Heart left ventricle (tissue), 16 donors: ENCODE measurements around the gene UBE2QL1. TPM values are rescaled to one million over a fixed set of nuclear protein-coding genes. Genes with fewer than 3 reads are reported as not detected.

Source experiments
- ATAC-seq, 4 donors: fragments of 200-7000 bp; cut with Tn5 transposase; one replicate each; pipeline ENCODE4 v1.9.1; 2020 to 2022; ENCODE audit warnings: moderate library complexity in 4 of 4, mild to moderate bottlenecking in 3 of 4, moderate number of reproducible peaks in 1 of 4
- DNase-seq, 5 donors: peaks; one replicate each; pipeline ENCODE4 v3.0.0-alpha.2; 2020
- H3K27ac ChIP-seq, 12 donors: fragments of 200-600 bp; sonication (generic) in 4 of 12; one replicate each; pipeline versions ENCODE4 v1.5.0 to v1.8.0; 2016 to 2022; ENCODE audit warnings: mild to moderate bottlenecking in 2 of 12
- H3K27me3 ChIP-seq, 9 donors: fragments of 200-600 bp; sonication (generic) in 2 of 9; one replicate each; pipeline versions ENCODE4 v1.5.1 to v1.8.0; 2016 to 2022; ENCODE audit warnings: mild to moderate bottlenecking in 3 of 9
- H3K36me3 ChIP-seq, 9 donors: fragments of 200-600 bp; sonication (generic) in 2 of 9; one replicate each; pipeline versions ENCODE4 v1.5.0 to v1.8.0; 2018 to 2022; ENCODE audit warnings: mild to moderate bottlenecking in 2 of 9
- H3K4me1 ChIP-seq, 12 donors: fragments of 200-600 bp; sonication (generic) in 4 of 12; one replicate each; pipeline versions ENCODE4 v1.5.0 to v1.8.0; 2016 to 2022; ENCODE audit warnings: mild to moderate bottlenecking in 3 of 12
- H3K4me3 ChIP-seq, 12 donors: fragments of 200-600 bp; sonication (generic) in 4 of 12; one replicate each; pipeline versions ENCODE4 v1.5.0 to v1.8.0; 2017 to 2022; ENCODE audit warnings: mild to moderate bottlenecking in 9 of 12, moderate library complexity in 4 of 12
- H3K9me3 ChIP-seq, 12 donors: fragments of 200-600 bp; sonication (generic) in 4 of 12; one replicate each; pipeline versions ENCODE4 v1.5.0 to v1.8.0; 2016 to 2022; ENCODE audit warnings: mild to moderate bottlenecking in 1 of 12
- POLR2A ChIP-seq, 2 donors: fragments of 450-650 bp; IDR thresholded peaks; one replicate each; pipeline ENCODE4 v1.6.1; 2017; ENCODE audit warnings: antibody characterized with exemption in 2 of 2, mild to moderate bottlenecking in 2 of 2, moderate library complexity in 2 of 2
- WGBS, 4 donors: extraction: QIAGEN DNeasy Blood & Tissue Kit in 2 of 4; methylation state at CpG; one replicate each; pipeline versions ENCODE4 v1.1.5 to v1.1.7; 2013 to 2018; 5-methylcytosine and 5-hydroxymethylcytosine counted together
- intact Hi-C, 10 donors: fragments of 100-400 bp; cut with DNase I; formaldehyde crosslinking; loops; one replicate each; pipeline versions ENCODE4 v1.11.1 to v1.14.2; 2022
- polyA plus RNA-seq, 2 donors: library from polyadenylated mRNA; stranded (reverse); fragments of 200-250 nt; gene quantifications; one replicate each; pipeline ENCODE4 v1.2.3, GENCODE V29; 2013
- total RNA-seq, 9 donors: library from RNA; depleted of rRNA in 2 of 9; stranded (reverse); fragments of >200 nt in 2 of 9; fragmentation: NEBNext Ultra II Directional in 3 of 9; extraction: Animal tissue kit (Norgen Biotek cat#: 25700) in 3 of 9; gene quantifications; one replicate each; pipeline versions ENCODE4 v1.1.0 to v1.2.4, GENCODE V29; 2016 to 2023
- TF ChIP-seq, protein P1 (sequence below), 12 donors: fragments of 200-600 bp; sonication (generic) in 4 of 12; IDR thresholded peaks; one replicate each; pipeline versions ENCODE4 v1.5.0 to v1.8.0; 2018 to 2022; ENCODE audit warnings: antibody characterized with exemption in 12 of 12, mild to moderate bottlenecking in 5 of 12
- donor health status: ischemic (EF 13 %, LVEDD 7.1; RV severe dilation, severe dysfunction).
- donor health status: healthy with polysubstance abuse.
- donor health status: DM: no; HTN: yes; CAD: no.
- donor health status: DM: no; HTN: no; CAD: no.
- donor health status: ischemic (EF 25% LVEDD 6.9; RV normal size, moderate dysfunction).
- donor health status: ischemic (EF 25% LVEDD 5.7; RV mildly dilated, moderate dysfunction).
- donor health status: healthy.
- donor health status: DM: yes; HTN: yes; CAD: no.
- donor health status: ischemic (EF 35%, LVEDD 5.7; RV mildly dilated, moderate dysfunction).
- donor health status: nonischemic (EF 11% LVEDD 7.7; RV severe dilation, severe dysfunction).
- donor health status: DM: yes; HTN: yes; CAD: no.
- donor health status: PGD.
- donor health status: ischemic (EF 29% LVEDD 5.4; RV normal size, mild dysfunction).
- donor health status: nonischemic (EF 23%, LVEDD 6.1; RV moderate dilation, normal function).

The UBE2QL1 gene
- total and polyA plus RNA-seq, 11 donors: 9.8 to 32.0 (median 19.7) TPM

DNA sequence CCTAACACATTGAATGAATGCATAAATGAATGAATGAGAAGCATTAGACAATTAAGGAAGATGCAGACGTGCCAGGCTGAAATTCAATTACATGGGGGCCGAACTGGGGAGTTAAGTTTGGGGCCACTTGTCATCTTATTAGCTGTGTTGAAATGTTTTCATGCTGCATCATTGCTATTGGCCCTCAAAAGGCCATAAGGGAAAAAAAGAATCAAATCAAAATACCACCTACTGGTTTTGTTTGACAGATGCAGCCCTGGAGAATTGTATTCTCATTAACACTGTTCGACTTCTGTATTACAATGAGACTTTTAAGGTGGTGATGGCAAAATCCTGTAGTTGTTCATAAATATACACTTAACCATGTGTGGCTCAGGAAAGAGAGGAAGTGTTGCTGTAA lies 38.4 kb downstream of the UBE2QL1 start:
- no peaks in the 10 kb centered on the region for H3K9me3 ChIP-seq
- H3K27me3 ChIP-seq: peaks cover 0 to 4% (median 0%) of the 10 kb centered on the region in 9 donors
- WGBS, 4 donors: 45 to 62% (median 57%) methylated on average over 3 of the region's 3 CpGs
- DNase-seq (no peak), ATAC-seq (no peak)
- intact Hi-C loops: no loop called here
- no peak overlapping the region for H3K4me3 ChIP-seq
- peaks cover 0 to 27% (median 2%) of the 10 kb centered on the region in 12 donors for H3K4me1 ChIP-seq
- H3K36me3 ChIP-seq: peaks cover 0 to 10% (median 3%) of the 10 kb centered on the region in 9 donors
- TF ChIP-seq, protein P1, sequence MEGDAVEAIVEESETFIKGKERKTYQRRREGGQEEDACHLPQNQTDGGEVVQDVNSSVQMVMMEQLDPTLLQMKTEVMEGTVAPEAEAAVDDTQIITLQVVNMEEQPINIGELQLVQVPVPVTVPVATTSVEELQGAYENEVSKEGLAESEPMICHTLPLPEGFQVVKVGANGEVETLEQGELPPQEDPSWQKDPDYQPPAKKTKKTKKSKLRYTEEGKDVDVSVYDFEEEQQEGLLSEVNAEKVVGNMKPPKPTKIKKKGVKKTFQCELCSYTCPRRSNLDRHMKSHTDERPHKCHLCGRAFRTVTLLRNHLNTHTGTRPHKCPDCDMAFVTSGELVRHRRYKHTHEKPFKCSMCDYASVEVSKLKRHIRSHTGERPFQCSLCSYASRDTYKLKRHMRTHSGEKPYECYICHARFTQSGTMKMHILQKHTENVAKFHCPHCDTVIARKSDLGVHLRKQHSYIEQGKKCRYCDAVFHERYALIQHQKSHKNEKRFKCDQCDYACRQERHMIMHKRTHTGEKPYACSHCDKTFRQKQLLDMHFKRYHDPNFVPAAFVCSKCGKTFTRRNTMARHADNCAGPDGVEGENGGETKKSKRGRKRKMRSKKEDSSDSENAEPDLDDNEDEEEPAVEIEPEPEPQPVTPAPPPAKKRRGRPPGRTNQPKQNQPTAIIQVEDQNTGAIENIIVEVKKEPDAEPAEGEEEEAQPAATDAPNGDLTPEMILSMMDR (IDR thresholded peaks at IDR 0.05): no peak
- TF ChIP-seq POLR2A (IDR thresholded peaks at IDR 0.05): no peak
- no peak overlapping the region for H3K27ac ChIP-seq

DNA sequence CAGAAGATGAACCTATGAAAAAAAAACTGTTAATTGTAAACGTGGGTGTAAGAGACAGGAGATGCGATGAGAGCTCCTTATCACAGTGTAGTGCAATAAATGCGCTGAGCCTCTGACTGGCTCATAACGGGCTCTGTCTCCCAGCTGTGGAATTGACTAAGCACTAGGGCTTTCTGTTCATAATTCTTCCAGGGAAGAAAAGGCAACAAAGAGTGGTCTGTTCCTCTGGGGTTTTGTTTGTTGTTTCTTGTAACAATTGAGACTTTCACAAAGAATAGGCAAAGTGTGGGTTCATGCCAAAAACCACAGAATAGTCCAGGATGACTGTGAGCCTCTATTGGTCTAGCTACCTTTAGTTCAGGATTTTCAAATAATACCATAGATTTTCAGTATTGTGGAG lies 39.4 kb downstream of the UBE2QL1 start:
- intact Hi-C loops: no loop called here
- 5 to 13% (median 10%) methylated on average over 4 of the region's 4 CpGs for WGBS, 4 donors
- Histone ChIP-seq H3K9me3 (no peaks in the 10 kb centered on the region), H3K27ac (no peak overlapping the region), H3K27me3 (peaks cover 0 to 4% (median 0%) of the 10 kb centered on the region in 9 donors), H3K36me3 (peaks cover 0 to 19% (median 4%) of the 10 kb centered on the region in 9 donors), H3K4me3 (no peak overlapping the region), H3K4me1 (peaks cover 0 to 27% (median 2%) of the 10 kb centered on the region in 12 donors)
- ATAC-seq: peak in 2 of 4 donors; percentile 43 to 45
- no peak for DNase-seq
- TF ChIP-seq, protein P1 (IDR thresholded peaks at IDR 0.05): no peak
- no peak for TF ChIP-seq POLR2A (IDR thresholded peaks at IDR 0.05)

DNA sequence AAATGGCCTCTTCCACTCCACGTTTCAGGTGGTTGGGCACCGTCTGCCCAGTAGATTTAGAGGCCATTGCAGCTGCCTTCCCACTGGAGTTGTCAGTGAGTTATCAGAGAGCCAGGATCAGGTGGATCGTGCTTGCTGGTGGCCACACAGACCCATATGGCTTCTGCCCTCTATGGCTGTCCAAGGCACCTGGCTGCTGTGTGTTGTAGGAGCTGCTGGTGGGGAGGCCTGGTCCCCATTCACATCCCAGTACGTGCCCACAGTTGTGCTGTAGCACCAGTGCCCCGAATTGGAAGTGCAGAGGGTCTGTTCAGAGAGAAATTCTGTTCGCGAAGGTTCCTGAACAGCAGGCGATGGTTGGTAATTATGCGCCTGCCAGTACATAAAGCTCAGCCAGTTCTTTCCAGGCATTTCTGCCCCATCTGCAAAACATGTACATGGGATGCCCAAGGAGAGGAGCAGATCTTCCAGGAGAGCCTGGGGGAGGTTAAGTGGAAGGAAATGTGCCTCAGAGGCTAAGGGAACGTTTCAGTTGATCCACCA lies 41.1 kb downstream of the UBE2QL1 start:
- Histone ChIP-seq H3K9me3 (no peaks in the 10 kb centered on the region), H3K4me3 (no peak overlapping the region), H3K36me3 (peaks cover 0 to 28% (median 4%) of the 10 kb centered on the region in 9 donors), H3K4me1 (peaks cover 0 to 27% (median 2%) of the 10 kb centered on the region in 12 donors), H3K27ac (no peak overlapping the region), H3K27me3 (peaks cover 0 to 4% (median 0%) of the 10 kb centered on the region in 9 donors)
- ATAC-seq (peak in 1 of 4 donors; percentile 23), DNase-seq (no peak)
- TF ChIP-seq, protein P1 (IDR thresholded peaks at IDR 0.05): no peak
- no peak for TF ChIP-seq POLR2A (IDR thresholded peaks at IDR 0.05)
- 78 to 86% (median 80%) methylated on average over 10 of the region's 10 CpGs for WGBS, 4 donors
- intact Hi-C loops: no loop called here

DNA sequence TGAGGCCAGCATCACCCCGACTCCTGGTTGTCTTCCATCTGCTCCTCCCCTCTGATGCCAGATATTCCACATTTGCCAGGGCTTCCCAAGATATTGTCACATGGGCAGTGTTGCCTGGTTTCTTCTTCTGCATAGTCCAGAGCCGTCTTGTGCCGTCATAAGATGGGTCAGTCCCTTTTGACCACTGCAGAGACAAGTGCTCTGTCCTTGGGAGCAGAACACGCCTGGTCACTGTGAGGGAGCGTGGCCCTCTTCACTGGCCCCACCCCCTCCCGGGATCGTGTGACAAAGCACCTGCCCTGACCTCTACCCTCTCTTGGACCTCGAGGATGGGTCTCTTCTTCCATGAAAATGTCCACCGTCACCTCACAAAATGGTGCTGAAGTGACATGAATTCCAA lies 41.6 kb downstream of the UBE2QL1 start:
- ATAC-seq: peak in 3 of 4 donors; percentile 22 to 44 (median 24)

More for the DNA sequence above, 41.6 kb downstream of the UBE2QL1 start:
- H3K27ac ChIP-seq: no peak overlapping the region
- H3K27me3 ChIP-seq: peaks cover 0 to 4% (median 0%) of the 10 kb centered on the region in 9 donors
- peaks cover 0 to 28% (median 4%) of the 10 kb centered on the region in 9 donors for H3K36me3 ChIP-seq
- intact Hi-C loops: no loop called here
- 72 to 75% (median 72%) methylated on average over 9 of the region's 9 CpGs for WGBS, 4 donors
- no peak for DNase-seq
- no peaks in the 10 kb centered on the region for H3K9me3 ChIP-seq
- peaks cover 0 to 27% (median 2%) of the 10 kb centered on the region in 12 donors for H3K4me1 ChIP-seq
- TF ChIP-seq POLR2A (IDR thresholded peaks at IDR 0.05): no peak
- TF ChIP-seq, protein P1 (IDR thresholded peaks at IDR 0.05): no peak
- H3K4me3 ChIP-seq: no peak overlapping the region
